Fibroblast of lung (primary cell): ENCODE data around the gene DCAF10. TPM values are rescaled to one million over a fixed set of nuclear protein-coding genes. Genes with fewer than 3 reads are reported as not detected.
"Not testable (repeated sequence)": the region's sequence is repeated elsewhere in the genome, so short reads cannot be mapped to it uniquely, and the experiment has no call there.

ENCODE experiments used
- DNase-seq, 2 donors: peaks; one replicate each; pipeline versions ENCODE4 v3.0.0 to v3.0.0-alpha.2; 2010; ENCODE audit warnings: low read depth in 2 of 2
- H2AFZ ChIP-seq: 2 replicates; pipeline ENCODE4 v1.5.1; 2012; ENCODE audit warnings: low read length, control low read depth, inconsistent platforms
- H3K27ac ChIP-seq: 2 replicates; pipeline ENCODE4 v1.5.1; 2011; ENCODE audit warnings: low read length, control low read depth; ENCODE audit not compliant: insufficient read depth
- H3K27me3 ChIP-seq: 2 replicates; pipeline ENCODE4 v1.5.1; 2011; ENCODE audit warnings: mild to moderate bottlenecking, low read length; ENCODE audit not compliant: control insufficient read depth, insufficient read depth
- H3K36me3 ChIP-seq: 2 replicates; pipeline ENCODE4 v1.5.1; 2011; ENCODE audit warnings: low read length; ENCODE audit not compliant: control insufficient read depth, insufficient read depth
- H3K4me1 ChIP-seq: 2 replicates; pipeline ENCODE4 v1.5.1; 2011; ENCODE audit warnings: low read length; ENCODE audit not compliant: control insufficient read depth, insufficient read depth; ENCODE audit errors: extremely low read depth
- H3K4me2 ChIP-seq: 2 replicates; pipeline ENCODE4 v1.5.1; 2011; ENCODE audit warnings: low read length, control low read depth; ENCODE audit not compliant: insufficient read depth; ENCODE audit errors: extremely low read depth
- H3K4me3 ChIP-seq, 4 experiments: fragments of 200-600 bp in 1 of 4; sonication (generic) in 1 of 4; replicated peaks in 1 of 4; 2 replicates each; pipeline ENCODE4 v1.5.1; 2011 to 2016; ENCODE audit warnings: low read length in 4 of 4, low read depth in 3 of 4, mild to moderate bottlenecking in 3 of 4, control low read depth in 2 of 4, inconsistent platforms in 1 of 4, mixed read lengths in 1 of 4; ENCODE audit not compliant: insufficient read depth in 1 of 4; ENCODE audit errors: control extremely low read depth in 1 of 4
- H3K79me2 ChIP-seq: 2 replicates; pipeline ENCODE4 v1.5.1; 2012; ENCODE audit warnings: mild to moderate bottlenecking, low read length, inconsistent platforms; ENCODE audit not compliant: control insufficient read depth, insufficient read depth
- H3K9ac ChIP-seq: 2 replicates; pipeline ENCODE4 v1.5.1; 2011; ENCODE audit warnings: mild to moderate bottlenecking, low read length, control low read depth; ENCODE audit not compliant: insufficient read depth
- H3K9me3 ChIP-seq: 2 replicates; pipeline ENCODE4 v1.5.1; 2012; ENCODE audit warnings: low read depth, low read length; ENCODE audit not compliant: control insufficient read depth, insufficient read depth
- H4K20me1 ChIP-seq: 2 replicates; pipeline ENCODE4 v1.5.1; 2011; ENCODE audit warnings: low read length; ENCODE audit not compliant: control insufficient read depth, insufficient read depth; ENCODE audit errors: extremely low read depth
- CTCF ChIP-seq, 2 donors: IDR thresholded peaks in 1 of 2; conservative IDR thresholded peaks in 1 of 2; 1 replicate in 1 of 2; 2 replicates in 1 of 2; pipeline ENCODE4 v1.5.1; 2011 to 2012; ENCODE audit warnings: low read length in 2 of 2, control low read depth in 1 of 2, inconsistent platforms in 1 of 2, low read depth in 1 of 2, mild to moderate bottlenecking in 1 of 2
- EZH2 ChIP-seq: IDR thresholded peaks from 2 replicates; pipeline ENCODE4 v1.5.1; 2012; ENCODE audit warnings: low read length, control low read depth, mild to moderate bottlenecking; ENCODE audit errors: missing control alignments
- polyA plus RNA-seq, 2 donors: library from polyadenylated mRNA; depleted of rRNA in 1 of 2; stranded (reverse) in 1 of 2; unstranded in 1 of 2; fragments of >200 nt; gene quantifications; 2 replicates each; pipeline ENCODE4 v1.2.1, GENCODE V29; 2011 to 2012; ENCODE audit warnings: missing spikeins in 1 of 2
- total RNA-seq: library from RNA; depleted of rRNA; stranded (reverse); fragments of >200 nt; gene quantifications from 2 replicates; pipeline ENCODE4 v1.2.1, GENCODE V29; 2014

Gene DCAF10
- total and polyA plus RNA-seq, 2 donors (not counting 1 experiment from before 2014, with no cell fraction given) = 26.6 to 33.5 TPM

DNA sequence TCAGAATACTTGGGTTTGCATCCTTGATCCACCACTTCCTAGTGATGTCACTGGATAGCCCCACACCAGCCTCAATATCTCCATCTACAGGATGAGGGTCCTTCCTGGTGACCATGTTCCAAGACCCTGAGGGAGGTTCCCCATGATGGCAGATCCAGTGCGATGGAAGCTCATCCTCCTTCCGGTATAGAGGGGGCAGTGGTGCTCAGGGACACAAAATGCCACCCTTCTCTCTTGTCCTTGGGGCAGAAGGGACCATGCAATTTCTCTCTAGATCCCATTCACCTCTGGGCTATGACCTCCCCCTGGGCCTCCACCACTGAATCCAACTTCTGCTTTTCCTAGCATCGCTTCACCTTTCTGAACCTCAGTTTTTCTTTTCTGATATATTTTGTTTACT, 108.7 kb downstream of the DCAF10 start:
- DNase-seq = no peak
- no peak overlapping the region for H3K4me3 ChIP-seq
- no peaks in the 10 kb centered on the region for H4K20me1 ChIP-seq
- H3K4me1 ChIP-seq = peaks cover 6% of the 10 kb centered on the region
- no peak overlapping the region for H3K27ac ChIP-seq
- H3K36me3 ChIP-seq = no peaks in the 10 kb centered on the region
- TF ChIP-seq EZH2 = no peak
- no peak for TF ChIP-seq CTCF (conservative IDR thresholded peaks at IDR 0.05 in 1 of 2, IDR thresholded peaks at IDR 0.05 in 1 of 2; ENCODE audit: low read depth in 1 of 2, low read length in 2 of 2)
- no peaks in the 10 kb centered on the region for H3K79me2 ChIP-seq
- no peak overlapping the region for H2AFZ ChIP-seq
- no peaks in the 10 kb centered on the region for H3K27me3 ChIP-seq
- H3K9me3 ChIP-seq = no peaks in the 10 kb centered on the region
- no peak overlapping the region for H3K4me2 ChIP-seq
- no peak overlapping the region for H3K9ac ChIP-seq

DNA sequence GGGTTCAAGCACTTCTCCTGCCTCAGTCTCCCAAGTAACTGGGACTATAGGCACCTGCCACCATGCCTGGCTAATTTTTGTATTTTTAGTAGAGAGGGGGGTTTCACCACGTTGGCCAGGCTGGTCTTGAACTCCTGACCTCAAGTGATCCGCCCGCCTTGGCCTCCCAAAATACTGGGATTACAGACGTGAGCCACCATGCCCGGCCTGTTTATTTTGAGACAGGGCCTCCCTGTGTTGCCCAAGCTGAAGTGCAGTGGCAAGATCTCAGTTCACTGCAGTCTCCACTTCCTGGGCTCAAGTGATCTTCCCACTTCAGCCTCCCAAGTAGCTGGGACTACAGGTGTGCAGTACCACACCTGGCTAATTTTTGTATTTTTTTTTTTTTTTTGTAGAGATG, 109.2 kb downstream of the DCAF10 start:
- not testable (repeated sequence) for H3K4me3 ChIP-seq, H3K79me2 ChIP-seq, H3K27ac ChIP-seq, H3K9me3 ChIP-seq, H3K4me2 ChIP-seq, H3K36me3 ChIP-seq, H3K4me1 ChIP-seq, H3K27me3 ChIP-seq, H2AFZ ChIP-seq, H3K9ac ChIP-seq, DNase-seq, H4K20me1 ChIP-seq

DNA sequence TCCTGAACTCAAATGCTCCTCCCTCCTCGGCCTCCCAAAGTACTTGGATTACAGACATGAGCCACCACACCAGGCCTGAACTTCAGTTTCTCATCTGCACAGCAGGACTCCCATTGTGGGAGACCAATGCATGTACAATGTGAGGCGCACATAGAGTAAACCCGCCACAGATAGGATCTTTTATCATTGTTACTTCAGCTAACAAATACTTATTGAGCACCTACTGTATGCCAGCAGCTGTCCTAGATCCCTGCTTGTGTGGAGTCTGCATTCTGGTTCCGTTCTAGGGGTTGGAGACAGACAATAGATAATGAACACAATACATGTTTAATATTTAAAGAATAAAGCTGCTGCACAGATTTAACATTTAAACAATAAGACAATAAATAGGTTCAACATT, 109.7 kb downstream of the DCAF10 start:
- no peak overlapping the region for H3K9ac ChIP-seq
- TF ChIP-seq CTCF (conservative IDR thresholded peaks at IDR 0.05 in 1 of 2, IDR thresholded peaks at IDR 0.05 in 1 of 2; ENCODE audit: low read depth in 1 of 2, low read length in 2 of 2) = no peak
- no peak for TF ChIP-seq EZH2
- no peak overlapping the region for H3K4me2 ChIP-seq
- no peaks in the 10 kb centered on the region for H3K4me1 ChIP-seq
- H3K27me3 ChIP-seq = no peaks in the 10 kb centered on the region
- H3K27ac ChIP-seq = no peak overlapping the region
- no peaks in the 10 kb centered on the region for H3K79me2 ChIP-seq
- H3K36me3 ChIP-seq = no peaks in the 10 kb centered on the region
- no peak overlapping the region for H2AFZ ChIP-seq
- H3K9me3 ChIP-seq = no peaks in the 10 kb centered on the region
- H3K4me3 ChIP-seq = no peak overlapping the region
- DNase-seq = no peak
- no peaks in the 10 kb centered on the region for H4K20me1 ChIP-seq
